SU-DHL-6 (cell line): ENCODE data around the gene SLC39A9.

Experiments
- CTCF ChIP-seq: fragments of 200-600 bp; sonication (generic); IDR thresholded peaks from one replicate; pipeline ENCODE4 v1.5.1; 2017; ENCODE audit warnings: antibody characterized with exemption, mild to moderate bottlenecking, low read length, moderate library complexity; ENCODE audit not compliant: insufficient read depth, poor library complexity, severe bottlenecking
- EZH2phosphoT487 ChIP-seq: fragments of 200-600 bp; sonication (generic), shearing (Covaris generic); conservative IDR thresholded peaks from 2 replicates; pipeline ENCODE4 v1.6.1; 2018; ENCODE audit warnings: mild to moderate bottlenecking, antibody characterized with exemption, low read length, moderate library complexity, mixed read lengths

DNA sequence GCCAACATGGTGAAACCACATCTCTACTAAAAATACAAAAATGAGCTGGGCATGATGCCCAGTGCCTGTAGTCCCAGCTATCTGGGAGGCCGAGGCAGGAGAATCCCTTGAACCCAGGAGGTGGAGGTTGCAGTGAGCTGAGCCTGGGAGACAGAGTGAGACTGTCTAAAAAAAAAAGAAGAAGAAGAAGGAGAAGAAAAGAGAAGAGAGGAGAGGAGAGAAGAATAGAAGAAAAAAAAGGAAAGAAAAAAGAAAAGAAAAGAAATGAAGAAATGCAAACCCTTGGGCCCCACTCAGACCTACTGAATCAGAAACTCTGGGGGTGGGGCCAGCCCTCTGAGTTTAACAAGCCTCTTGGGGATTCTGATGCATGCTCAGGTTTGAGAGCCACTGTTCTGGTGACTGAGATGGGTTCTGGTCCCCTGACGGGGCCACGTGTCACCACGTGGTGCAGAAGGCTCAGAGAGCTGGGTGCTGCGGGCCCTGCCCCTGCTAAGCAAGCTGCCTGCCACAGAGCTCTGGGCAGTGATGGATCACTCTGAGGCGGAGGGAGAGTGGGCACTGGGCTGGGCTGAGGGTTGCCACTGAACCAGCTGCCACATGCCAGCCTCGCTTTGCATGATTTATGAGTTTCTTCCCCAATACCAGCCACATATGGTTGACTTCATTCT, 37.9 kb upstream of the SLC39A9 start:
- no peak for TF ChIP-seq CTCF
- no peak for TF ChIP-seq EZH2phosphoT487
